Chondrocyte (in vitro differentiated cells): Measurements from ENCODE around the gene AOC2. TPM values are rescaled to one million over a fixed set of nuclear protein-coding genes. Genes with fewer than 3 reads are reported as not detected.
"Not testable (repeated sequence)": the region's sequence is repeated elsewhere in the genome, so short reads cannot be mapped to it uniquely, and the experiment has no call there.

Experiments
- DNase-seq: peaks from one replicate; pipeline ENCODE4 v3.0.0; 2021; ENCODE audit warnings: mixed read lengths, low spot score
- H3K27ac Mint-ChIP-seq: one replicate; pipeline ENCODE4 v1.8.0; 2021; ENCODE audit warnings: mild to moderate bottlenecking, moderate library complexity, mixed read lengths; ENCODE audit not compliant: unreplicated experiment
- H3K27me3 Mint-ChIP-seq: 2 replicates; pipeline ENCODE4 v1.8.0; 2021; ENCODE audit warnings: low read depth, mixed read lengths
- H3K36me3 Mint-ChIP-seq: 2 replicates; pipeline ENCODE4 v1.8.0; 2021; ENCODE audit warnings: low read depth, mixed read lengths
- H3K4me1 Mint-ChIP-seq: 2 replicates; pipeline ENCODE4 v1.8.0; 2021; ENCODE audit warnings: low read depth, mild to moderate bottlenecking, mixed read lengths
- H3K4me3 Mint-ChIP-seq: one replicate; pipeline ENCODE4 v1.8.0; 2021; ENCODE audit warnings: mild to moderate bottlenecking, moderate library complexity, mixed read lengths; ENCODE audit not compliant: unreplicated experiment
- H3K9me3 Mint-ChIP-seq: 2 replicates; pipeline ENCODE4 v1.8.0; 2021; ENCODE audit warnings: low read depth, mixed read lengths
- total RNA-seq: library from RNA; stranded (reverse); gene quantifications from 3 replicates; pipeline ENCODE4 v1.2.1, GENCODE V29; 2021
- TF ChIP-seq, protein P1 (sequence below): fragments of 200-600 bp; sonication (generic); IDR thresholded peaks from 2 replicates; pipeline ENCODE4 v1.5.0; 2021; ENCODE audit warnings: antibody characterized with exemption, mild to moderate bottlenecking, moderate library complexity

AOC2 gene
- total RNA-seq, 1 donor from 2014 or later, result 1.4 TPM

DNA sequence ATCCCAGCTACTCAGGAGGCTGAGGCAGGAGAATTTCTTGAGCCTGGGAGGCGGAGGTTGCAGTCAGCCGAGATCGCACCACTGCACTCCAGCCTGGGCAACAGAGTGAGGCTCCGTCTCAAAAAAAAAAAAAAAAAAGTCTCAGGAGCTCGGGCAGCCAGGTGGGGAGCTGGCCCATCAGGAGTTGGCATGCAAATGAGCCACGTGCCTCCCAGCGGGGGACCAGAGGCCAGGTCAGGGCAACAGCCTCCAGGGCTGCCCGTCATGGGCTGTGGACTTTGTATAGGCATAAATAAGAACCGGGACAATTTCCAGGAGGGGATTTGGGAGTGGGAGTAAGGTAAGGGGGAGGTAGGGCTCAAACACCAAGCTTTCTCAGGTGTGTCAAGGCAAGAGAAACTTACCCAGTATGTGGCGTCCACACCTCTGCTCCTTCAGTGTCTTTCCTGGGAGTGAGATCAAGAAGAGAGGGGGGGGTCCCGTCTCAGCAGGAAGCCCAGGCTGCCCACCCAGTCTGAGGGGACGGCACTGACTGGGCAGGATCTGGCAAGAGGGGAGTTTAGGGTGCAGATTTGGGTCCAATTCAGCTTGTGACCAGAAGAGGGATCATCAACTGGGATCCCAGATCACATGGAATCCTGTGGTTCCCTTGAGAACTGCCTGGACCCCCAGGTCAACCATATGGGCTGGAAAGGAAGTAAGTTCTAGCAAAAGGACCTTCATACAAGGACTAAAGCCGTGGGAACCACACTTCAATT, 33.9 kb downstream of the AOC2 start:
- DNase-seq, result no peak
- H3K36me3 Mint-ChIP-seq, result peaks cover 3% of the 10 kb centered on the region
- H3K27me3 Mint-ChIP-seq, result peaks cover 21% of the 10 kb centered on the region
- no peak overlapping the region for H3K4me3 Mint-ChIP-seq
- TF ChIP-seq, protein P1, sequence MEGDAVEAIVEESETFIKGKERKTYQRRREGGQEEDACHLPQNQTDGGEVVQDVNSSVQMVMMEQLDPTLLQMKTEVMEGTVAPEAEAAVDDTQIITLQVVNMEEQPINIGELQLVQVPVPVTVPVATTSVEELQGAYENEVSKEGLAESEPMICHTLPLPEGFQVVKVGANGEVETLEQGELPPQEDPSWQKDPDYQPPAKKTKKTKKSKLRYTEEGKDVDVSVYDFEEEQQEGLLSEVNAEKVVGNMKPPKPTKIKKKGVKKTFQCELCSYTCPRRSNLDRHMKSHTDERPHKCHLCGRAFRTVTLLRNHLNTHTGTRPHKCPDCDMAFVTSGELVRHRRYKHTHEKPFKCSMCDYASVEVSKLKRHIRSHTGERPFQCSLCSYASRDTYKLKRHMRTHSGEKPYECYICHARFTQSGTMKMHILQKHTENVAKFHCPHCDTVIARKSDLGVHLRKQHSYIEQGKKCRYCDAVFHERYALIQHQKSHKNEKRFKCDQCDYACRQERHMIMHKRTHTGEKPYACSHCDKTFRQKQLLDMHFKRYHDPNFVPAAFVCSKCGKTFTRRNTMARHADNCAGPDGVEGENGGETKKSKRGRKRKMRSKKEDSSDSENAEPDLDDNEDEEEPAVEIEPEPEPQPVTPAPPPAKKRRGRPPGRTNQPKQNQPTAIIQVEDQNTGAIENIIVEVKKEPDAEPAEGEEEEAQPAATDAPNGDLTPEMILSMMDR, result peak; percentile 34
- H3K4me1 Mint-ChIP-seq, result peaks cover 28% of the 10 kb centered on the region
- peak overlapping the region; percentile 2 for H3K27ac Mint-ChIP-seq
- H3K9me3 Mint-ChIP-seq, result peaks cover 3% of the 10 kb centered on the region

DNA sequence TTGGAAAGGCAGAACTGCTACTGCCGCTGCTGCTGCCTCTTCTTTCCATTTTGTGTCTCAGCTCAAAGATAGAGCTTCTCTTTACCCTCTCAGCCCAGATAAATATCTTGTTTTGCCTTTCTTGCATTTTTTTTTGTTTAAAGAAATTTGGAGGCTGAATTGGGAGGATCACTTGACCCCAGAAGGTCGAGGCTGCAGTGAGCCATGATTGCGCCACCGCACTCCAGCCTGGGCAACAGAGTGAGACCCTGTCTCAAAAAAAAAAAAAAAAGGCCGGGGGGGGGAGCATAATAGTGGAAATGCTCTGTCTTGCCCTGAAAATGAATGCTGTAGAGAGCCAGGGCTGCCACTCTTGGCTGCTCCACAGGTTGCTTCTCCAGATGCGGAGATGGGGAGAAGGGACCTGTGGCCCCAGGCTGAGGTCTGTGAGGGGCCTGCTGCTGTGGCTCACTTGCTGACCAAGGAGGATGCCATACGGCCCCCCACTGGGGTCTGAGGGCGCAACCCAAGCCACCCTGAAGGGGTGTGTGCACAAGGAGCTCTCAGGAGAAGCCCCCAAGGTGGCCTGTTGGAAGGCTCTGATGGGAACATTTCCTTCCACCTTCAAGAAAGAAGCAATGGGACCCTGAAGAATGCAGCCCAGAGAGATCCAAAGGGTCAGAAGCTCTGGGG, 34.7 kb downstream of the AOC2 start:
- Mint-ChIP-seq H3K9me3 (peaks cover 3% of the 10 kb centered on the region), H3K27ac (no peak overlapping the region), H3K27me3 (peaks cover 21% of the 10 kb centered on the region), H3K36me3 (peaks cover 3% of the 10 kb centered on the region), H3K4me3 (no peak overlapping the region), H3K4me1 (peaks cover 25% of the 10 kb centered on the region)
- DNase-seq, result no peak
- TF ChIP-seq, protein P1, result no peak

DNA sequence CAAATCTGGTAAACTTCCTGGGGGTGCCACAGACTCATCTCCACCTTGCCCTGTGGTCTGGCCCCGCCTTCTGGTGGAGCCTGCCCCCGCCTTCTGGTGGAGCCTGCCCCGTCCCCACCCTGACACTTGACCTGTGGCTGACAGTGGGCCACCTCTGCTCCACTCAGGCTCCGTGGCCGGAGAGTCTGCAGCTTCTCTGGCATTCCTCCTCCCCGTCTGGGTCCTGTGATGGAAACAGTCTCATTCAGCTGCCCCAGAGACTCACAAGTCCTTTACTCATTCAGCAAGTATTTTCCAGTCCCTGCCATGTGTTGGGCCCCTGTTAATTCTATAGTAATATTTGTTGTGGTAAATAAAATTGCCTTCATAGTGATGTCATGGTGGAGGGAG, 35.2 kb downstream of the AOC2 start:
- DNase-seq, result no peak
- TF ChIP-seq, protein P1, result no peak
- Mint-ChIP-seq H3K27me3 (peaks cover 21% of the 10 kb centered on the region), H3K36me3 (peaks cover 3% of the 10 kb centered on the region), H3K27ac (peak overlapping the region; percentile 67), H3K9me3 (peaks cover 3% of the 10 kb centered on the region), H3K4me3 (no peak overlapping the region), H3K4me1 (peaks cover 21% of the 10 kb centered on the region)

DNA sequence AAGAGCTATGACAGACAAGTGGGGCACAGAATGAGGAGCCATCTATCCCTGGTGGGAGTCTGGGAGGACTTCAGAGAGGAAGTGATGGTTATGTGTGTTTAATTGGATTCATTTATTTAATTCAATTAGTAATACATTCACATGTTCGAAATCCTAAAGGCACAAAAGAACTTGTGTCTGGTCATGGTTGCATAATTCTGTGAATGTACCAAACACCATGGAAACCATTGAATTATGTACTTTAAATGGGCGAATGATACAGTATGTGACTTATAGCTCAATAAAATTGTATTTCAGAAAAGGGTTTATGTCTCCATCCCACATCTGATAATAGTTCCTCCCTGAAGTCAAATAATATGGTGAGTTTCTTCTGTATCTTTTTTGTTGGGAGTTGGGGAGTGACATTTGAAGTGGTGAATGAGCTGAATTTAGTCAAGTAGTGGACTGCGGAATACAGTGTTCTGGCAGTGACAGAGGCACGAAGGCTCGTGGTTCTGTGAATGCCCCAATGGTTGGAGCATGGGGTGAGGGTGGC, 36.5 kb downstream of the AOC2 start:
- no peak for DNase-seq
- Mint-ChIP-seq H3K27me3 (peaks cover 21% of the 10 kb centered on the region), H3K27ac (no peak overlapping the region), H3K4me3 (no peak overlapping the region), H3K36me3 (peaks cover 3% of the 10 kb centered on the region), H3K9me3 (no peaks in the 10 kb centered on the region), H3K4me1 (peaks cover 14% of the 10 kb centered on the region)
- TF ChIP-seq, protein P1, result no peak

DNA sequence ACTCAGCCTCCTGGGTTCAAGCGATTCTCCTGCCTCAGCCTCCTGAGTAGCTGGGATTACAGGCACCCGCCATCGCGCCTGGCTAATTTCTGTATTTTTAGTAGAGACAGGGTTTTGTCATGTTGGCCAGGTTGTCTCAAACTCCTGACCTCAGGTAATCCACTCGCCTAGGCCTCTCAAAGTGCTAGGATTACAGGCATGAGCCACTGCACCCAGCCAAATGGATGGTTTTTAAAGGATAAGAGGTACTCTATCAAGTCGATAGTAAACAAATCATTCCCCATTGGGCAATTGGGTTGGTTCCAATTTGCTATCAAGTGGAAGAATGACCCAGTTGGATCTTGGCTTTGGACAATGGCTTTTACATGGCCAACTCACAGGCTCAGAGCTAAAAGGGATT, 37.3 kb downstream of the AOC2 start:
- H3K36me3 Mint-ChIP-seq, H3K27ac Mint-ChIP-seq, H3K4me3 Mint-ChIP-seq, DNase-seq, H3K9me3 Mint-ChIP-seq: not testable (repeated sequence)
- Mint-ChIP-seq H3K4me1 (peaks cover 14% of the 10 kb centered on the region), H3K27me3 (peaks cover 20% of the 10 kb centered on the region)
